GM18508 (cell line): ENCODE measurements around the gene MEIS2.

ENCODE experiments used
- ATAC-seq: cut with Tn5 transposase; IDR thresholded peaks from one replicate; pipeline ENCODE4 v1.9.1; 2021; ENCODE audit warnings: moderate number of reproducible peaks; ENCODE audit not compliant: insufficient read depth, unreplicated experiment

The MEIS2 gene

DNA sequence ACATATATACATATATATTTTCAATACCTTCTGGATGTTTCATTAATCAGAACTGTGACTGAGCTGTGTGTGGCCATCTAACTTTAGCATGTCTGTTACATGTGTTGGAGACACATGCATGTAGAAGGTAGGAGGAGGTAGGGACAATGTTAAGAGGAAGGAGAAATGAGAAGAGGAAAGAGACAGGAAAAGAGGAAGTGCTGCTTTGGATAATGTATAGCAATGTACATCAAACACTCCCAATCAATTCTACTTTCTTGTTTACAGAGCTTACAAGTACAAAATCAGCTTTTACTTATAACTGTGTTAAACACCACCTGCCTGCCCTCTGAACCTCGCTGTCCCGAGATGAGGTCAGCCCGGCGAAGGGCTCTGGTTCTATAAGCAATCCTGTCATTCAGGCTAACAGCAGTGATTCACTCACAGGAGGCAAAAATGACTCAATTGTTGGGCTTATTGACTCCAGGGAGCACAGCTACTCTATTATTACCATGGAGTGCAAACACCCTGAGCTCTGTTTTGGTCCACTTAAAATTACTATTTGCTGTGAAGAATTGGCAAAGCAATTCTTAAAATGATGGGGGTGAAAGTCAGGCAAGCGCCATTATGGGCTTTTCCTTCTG, 188.9 kb downstream of the MEIS2 start:
- ATAC-seq: no peak

DNA sequence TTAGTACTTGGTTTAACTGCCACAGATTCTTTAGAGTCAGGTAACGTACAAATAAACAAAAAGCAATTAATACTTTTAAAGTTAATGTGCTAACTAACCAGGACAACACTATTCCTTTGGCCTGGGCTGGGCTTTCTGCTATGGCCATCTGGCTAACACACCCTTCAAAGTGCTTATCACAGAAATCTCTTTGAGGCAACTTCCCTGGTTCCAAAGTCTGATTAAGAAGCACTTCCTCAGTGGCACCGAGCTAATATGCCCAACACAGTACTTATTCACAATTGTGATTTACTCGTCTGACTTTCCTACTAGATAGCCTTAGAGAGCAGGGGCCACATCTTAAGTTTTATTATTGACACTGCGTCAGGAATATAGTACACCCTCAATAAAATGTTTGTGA, 191.4 kb downstream of the MEIS2 start:
- no peak for ATAC-seq

DNA sequence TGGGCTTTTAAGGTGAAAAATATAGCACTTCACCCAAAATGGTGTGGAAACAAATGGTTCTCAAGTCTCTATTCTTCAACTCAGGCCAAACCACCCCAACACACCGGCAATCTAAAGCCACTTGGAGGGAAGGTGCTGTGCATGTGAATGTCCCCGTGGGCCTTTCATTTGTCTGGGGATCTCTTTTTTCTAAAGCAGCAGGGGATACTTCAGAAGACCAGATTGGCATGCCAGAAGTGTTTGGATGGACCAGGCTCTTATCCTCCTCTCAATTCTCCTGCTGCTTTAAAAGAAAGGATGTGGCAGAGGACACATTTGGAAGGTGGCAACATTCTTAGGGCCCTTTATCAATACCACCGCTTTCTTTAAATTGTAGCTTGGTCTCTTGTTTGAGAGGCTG, 193.1 kb downstream of the MEIS2 start:
- ATAC-seq: no peak

DNA sequence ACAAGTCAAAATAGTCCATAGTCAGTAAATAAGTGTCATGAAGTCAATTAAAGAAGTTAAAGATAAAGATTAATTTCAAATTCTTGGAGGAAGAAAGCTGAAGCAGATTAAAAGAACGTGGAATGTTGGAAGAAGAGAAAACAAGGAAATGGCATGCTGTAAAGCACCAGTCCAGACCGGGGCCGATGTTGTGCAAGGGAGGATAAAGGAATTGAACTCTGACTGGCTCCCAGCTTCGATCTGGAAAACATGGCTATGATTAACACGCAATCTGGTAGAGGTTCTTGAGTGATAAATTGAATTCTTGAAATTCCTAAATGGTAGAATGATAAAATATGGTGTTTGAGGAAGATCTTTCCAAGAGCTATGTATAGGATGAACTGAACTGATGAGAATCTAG, 194.4 kb downstream of the MEIS2 start:
- no peak for ATAC-seq

DNA sequence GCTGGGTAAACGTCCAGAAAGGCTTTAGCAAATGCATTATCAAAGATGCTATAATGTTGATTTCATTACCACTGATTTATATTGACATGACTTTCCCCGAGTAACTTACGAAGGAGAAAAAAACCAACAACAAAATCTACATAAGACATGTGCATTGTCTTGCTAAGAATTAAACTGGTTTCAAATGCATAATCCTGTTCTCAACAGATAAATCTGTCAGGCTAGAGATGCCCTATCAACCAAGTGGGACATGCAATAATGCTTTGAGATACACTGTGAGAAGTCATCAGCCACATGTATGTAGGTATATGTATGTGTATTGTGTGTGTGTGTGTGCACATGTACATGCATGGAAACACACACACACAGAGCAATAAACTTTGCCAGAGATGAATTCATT, 195.6 kb downstream of the MEIS2 start:
- ATAC-seq: no peak

DNA sequence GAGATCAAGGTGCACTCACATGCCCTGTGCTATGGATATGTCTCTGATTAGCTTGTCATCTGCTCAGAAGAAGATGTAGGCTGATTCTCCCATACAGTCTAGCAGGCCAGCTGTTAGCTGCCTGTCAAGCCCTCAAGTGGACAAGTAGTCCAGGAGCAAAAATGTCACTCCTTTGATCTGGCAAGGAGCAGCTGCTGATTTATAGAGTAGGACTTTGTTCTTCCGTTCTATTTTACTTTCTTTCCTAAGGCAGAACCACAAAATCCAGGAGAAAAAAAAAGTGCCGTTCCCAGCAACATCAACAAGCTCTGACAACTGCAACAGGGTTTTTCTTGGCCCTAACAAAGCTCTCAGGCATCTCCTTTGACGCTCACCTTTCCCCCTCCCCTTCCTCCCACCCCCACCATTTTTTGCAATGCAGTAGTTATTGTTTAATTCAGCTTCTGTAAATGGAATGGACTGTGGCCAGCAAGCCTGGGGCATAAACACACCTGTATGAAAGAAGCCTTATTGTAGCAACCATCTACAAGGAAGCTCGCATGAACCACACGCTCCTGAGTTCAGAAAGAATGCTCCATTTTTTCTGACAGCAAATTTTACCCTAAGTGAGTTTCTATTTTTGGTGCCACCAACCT, 196.3 kb downstream of the MEIS2 start:
- ATAC-seq: no peak

DNA sequence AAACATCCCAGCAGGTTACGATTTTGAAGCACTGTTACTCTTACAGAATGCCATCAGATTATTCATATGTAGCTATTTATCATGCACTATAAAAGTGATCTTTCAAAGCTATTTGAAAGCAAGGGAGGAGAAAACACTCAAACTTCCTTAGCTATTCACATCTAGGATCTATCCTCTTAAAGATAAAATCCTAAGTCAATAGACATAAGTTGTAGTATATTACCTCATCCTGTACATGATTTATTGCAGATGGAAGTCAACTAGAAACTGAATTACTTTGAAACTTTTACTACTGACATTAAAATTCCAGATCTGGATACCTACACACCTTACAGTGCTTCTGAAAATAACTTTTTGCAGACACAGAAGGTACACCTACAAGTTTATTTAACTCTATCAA, 197.2 kb downstream of the MEIS2 start:
- ATAC-seq: no peak

DNA sequence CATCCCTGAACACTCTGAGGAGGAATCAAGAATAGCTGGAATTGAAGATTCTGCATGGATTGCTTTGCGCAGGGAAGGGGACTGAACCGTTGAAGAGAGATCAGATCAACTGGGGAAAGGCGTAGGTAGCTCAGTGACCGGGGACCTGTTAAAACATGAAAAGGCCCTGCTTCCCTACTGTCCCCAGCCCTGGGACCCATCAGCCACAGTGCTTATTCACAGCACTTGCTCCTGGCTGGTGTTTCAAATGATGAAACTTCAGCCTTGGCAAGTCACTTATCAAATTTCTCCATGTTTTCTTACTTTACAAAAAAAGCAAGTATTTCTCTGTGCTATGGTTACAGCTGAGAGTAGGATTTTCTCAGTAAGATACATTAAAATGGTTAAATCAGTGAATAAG, 199.3 kb downstream of the MEIS2 start:
- ATAC-seq: no peak

DNA sequence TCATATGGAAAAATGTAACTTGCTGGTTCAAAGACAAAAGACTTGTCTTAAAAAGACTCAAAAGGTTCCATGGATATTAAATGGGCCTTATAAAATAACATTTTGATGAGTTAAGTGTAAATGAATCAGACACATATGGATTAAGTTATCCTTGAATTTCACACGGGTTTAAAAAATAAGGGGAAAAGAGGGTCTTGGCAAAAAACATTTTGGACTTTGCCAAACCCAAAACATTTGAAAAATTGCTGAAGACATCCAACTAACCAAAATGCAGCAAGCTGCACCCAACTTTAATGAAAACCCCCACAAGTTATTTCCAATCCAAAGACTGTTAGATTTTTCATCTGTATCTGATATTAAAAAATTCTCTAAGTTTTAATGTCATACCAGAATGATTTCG, 200.7 kb downstream of the MEIS2 start:
- ATAC-seq: no peak

DNA sequence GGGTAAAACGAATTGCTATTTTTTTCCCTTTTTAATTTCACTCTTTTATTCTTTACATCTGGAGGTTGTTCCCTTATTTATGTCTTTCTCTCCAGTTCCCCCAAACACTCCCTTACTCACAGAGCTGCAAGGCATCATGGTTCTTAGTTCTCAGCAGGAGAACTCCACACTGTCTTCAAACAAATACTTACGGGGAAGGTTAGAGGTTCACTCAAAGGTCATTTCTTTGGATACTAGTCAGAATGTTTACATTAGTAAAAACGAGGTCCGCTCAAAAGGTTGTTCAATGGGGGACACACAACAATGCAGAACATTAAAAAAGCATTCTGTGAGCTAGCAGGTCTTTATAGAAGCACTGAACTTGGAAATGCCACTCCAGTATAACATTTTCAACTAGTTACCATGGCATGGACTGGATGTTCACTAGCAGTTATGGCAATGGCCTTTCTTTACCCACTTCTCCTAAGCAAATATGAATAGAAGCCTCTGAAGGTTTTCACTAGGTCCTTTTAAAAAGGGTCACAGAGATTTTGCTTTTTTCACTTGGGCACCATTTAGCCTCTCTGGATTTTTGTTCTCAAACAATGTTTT, 201.7 kb downstream of the MEIS2 start:
- no peak for ATAC-seq

DNA sequence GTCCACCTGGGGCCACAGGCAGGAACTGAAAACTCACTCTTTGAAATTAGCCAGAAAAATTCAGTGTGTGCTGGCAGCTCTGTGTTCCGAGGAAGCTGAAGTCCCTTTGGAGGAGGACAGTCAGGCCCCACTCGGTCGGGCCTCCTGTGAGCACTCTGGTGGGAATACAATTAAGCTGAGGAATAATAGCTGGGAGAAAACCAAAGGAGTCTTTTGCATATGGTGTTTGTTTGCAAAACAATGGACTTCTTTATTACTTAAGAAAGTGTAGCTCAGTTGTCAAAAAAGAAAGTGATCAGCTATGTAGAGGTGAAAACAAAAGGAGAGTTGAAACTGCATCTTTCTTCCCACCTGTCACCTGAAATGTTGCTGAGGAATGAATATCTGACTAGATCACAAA, 202.5 kb downstream of the MEIS2 start:
- no peak for ATAC-seq

DNA sequence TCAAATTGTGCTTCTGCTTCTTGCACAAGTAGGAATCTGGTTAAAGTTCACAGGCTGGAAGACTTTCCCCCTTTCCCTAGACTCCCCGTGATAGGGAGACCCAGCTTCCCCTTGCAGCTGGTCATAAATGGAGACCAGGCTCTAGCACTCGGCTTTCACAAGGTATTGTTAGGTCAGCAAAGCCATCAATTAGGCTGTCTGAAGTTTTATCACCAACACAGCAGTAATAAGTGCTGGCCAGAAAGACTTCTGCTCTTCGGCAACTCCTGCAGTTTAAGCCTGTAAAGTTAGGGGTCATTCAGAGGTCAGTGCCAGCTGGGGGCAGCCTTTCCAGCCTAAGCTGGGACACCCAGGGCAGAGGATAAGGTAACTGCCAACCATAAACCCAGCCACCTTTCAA, 203.4 kb downstream of the MEIS2 start:
- no peak for ATAC-seq

DNA sequence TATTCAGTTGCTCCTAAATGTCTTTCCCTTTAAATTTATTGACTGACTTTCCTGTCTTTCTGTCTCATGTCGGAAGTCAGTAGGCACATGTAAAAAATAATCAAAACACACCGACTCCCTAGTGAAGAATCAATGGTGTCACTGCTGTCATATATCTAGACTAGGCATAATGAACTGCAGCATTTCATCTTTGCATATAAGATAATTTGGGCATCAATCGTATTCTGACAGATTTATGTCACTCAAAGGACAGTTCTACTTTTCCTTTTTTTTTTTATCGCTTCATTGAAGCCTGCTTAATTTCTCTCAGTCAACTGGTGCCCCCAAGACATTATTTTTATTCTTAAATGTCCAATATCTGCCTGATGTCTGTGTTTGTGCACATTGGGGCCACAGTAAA, 206.3 kb downstream of the MEIS2 start:
- ATAC-seq: no peak

DNA sequence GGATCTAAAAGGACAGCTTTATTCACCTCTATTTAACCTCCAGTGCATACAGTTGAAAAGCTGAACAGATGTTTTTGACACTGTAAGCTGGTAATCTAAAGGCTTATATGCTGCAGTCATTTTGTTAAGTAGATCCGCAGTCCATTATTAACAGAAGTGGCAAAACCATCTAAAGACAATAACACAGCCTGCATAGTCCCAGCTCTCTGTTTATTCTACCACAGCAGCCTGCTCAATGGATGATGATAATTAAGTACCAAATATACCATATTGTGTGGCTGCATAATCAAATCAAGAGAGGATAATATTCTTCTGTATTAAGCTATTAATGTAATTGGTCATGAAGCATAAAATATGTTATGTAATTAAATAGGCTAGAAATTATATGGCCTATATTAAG, 207.1 kb downstream of the MEIS2 start:
- ATAC-seq: no peak

DNA sequence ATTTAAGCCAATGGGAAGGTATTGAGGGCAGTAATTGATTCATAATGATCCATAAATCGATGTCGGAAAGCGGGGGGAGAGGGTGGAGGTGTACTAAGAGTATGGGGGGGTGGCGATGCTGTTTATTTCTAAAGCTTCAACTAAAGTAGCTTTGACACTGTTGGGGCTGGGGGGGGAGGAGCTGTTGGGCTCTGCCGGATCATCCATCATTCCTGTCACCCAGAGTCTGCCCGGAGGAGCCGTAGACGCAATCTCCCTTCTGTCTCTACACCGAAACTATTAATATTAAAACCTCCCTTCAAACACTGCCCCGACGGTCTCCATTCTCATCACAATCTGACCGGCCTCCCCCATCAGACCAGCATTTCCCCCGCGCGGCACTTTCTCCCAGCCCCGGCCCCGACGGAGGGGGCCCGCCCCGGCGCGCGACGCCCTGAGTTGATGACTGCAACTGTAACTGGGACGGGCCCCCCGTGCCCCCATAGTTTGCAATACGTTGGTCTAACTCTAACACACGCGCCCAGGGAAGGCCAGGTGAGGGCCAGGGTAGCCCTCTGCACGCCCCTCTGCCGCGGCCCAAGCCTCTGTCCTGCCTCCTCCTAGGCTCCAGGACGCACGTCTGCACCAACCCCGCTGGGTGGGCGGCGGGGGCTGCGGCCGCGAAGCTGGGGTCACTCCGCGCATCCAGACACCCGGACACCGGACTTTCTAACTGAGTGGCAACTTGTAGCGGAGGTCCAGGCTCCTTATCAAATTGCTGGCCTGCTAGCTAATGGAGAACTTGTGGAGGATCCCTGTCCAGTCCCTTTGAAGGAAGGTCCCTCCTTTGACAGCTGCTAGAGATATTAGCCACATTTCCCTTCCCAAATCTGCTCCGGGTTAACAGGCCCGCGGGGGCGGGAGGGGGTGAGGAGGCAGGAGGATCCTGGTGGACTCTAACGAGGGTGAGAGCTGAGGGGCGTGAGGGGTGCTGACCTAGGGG, 212.0 kb downstream of the MEIS2 start:
- ATAC-seq: no peak

DNA sequence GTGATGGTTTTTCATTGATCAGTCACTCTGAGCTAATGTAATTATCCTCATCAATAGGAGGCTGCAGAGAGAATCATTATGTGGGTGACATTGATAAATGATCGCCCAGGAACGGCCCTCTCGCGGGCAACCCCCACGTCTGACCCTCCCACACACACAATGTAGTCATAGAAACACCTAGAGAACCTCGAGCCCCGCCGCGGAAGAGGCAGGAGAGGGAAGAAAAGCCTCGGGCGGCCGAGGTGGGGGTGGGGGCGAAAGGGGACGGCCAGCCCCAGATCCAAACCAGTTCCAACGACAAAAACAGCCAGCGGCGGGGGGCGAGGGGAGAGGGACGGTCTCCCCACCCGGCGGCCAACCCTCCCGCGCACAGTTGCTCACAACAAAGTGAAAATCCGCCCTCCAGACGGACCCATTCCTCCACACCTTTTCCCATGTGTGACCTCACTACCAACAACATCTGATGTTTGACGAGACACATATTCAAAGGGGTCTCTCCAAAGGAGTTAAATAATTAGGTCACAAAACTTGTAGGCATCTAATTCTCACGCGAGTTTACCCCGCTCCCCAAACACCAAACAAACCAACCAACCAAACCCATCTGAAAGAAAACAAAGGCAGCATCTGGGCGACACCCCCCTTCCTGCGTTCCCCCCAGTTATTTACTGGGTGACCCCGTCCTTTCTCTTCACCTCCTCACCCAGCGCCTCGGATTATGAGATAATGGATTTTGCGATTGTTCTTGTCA, 213.0 kb downstream of the MEIS2 start:
- ATAC-seq: no peak

DNA sequence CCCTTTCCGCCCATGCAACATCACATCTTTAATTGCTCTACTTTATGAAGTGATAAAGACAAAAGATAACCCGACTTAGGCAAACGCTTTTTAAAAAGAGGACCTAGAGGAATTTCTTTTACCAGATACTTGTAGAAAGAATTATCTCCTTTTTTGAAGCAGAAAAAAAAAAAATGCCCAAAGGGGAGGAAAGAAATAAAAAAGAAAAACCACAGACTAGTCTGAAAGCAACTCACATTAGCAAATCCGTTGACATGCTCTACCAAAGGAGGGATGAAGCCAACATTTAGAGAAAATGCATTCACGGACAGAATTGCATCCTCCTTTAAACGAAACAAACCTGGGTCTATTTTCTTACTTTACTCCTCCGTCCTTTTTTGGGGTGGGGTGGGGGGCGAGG, 213.6 kb downstream of the MEIS2 start:
- ATAC-seq: no peak

DNA sequence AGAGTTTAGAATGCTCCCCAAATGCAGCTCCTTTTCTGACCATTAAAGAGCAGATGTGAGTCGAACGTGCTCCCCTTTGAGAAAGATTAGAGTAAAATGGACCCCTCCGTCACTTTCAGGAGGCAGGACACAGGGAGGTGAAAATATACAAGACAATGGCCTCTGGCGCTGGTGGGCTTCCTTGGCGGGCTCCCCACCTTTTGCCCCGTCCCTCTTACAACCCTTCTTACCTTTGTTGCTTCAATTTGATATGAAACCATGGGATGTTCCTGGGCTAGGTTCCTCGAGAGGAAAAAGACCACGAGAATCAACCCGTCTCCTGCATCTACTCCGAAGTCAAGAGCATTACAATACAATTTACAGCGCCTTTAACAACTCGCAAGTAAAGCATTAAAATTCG, 214.2 kb downstream of the MEIS2 start:
- ATAC-seq: no peak

DNA sequence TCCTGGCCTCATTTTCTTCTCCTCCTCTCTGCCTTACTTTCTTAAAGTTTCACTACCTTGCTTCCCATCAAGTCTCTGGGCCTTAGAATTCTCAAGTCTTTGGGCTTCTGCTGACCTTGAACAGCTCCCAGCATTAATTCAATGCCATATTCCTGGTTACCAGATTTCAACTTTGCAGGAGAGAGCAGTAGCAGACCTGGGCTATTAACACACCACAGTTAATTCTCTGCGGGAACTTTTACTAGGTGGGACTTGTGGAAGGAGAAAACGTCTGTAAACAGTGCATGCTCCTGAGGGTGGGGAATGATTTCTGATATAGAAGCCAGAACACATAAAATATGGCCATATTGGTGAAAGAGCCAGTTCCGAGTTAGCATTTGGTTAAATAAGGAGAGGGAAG, 214.6 kb downstream of the MEIS2 start:
- no peak for ATAC-seq

DNA sequence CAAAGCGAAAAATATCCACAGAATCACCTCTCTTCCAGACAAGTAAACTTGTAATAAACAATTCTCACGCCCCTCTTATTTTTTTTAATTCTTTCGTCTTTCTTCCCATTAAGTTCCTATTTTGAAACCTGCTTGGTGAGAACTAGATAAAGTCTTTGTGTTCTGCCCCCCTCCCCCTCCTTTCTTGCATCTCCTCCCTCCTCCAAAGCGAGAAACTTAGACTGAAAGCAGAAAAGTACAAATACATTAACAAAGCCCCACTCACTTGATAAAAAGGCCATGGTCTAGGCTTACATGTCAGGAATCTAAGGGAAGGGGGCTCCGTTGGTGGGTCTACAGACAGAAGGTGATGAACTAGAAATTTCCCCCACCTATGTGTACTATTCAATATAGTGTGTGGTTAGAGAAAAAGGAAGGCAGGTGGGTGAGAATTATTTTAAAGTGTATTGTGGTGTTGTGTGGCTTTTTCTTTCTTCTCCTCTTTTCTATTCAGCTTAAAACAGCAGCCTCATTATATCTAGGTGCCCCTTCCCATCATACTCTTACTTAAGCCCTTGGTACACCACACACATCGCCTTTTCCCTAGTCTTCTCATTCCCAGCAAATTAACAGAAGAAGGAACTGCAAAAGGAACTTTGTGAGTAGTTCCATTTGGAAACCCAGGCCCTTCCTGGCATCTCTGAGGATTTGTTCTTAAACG, 215.3 kb downstream of the MEIS2 start:
- no peak for ATAC-seq
